ENCODE measurements around the gene NEU4.
"Not testable (repeated sequence)": the region's sequence is repeated elsewhere in the genome, so short reads cannot be mapped to it uniquely, and the experiment has no call there.

NEU4 gene

DNA sequence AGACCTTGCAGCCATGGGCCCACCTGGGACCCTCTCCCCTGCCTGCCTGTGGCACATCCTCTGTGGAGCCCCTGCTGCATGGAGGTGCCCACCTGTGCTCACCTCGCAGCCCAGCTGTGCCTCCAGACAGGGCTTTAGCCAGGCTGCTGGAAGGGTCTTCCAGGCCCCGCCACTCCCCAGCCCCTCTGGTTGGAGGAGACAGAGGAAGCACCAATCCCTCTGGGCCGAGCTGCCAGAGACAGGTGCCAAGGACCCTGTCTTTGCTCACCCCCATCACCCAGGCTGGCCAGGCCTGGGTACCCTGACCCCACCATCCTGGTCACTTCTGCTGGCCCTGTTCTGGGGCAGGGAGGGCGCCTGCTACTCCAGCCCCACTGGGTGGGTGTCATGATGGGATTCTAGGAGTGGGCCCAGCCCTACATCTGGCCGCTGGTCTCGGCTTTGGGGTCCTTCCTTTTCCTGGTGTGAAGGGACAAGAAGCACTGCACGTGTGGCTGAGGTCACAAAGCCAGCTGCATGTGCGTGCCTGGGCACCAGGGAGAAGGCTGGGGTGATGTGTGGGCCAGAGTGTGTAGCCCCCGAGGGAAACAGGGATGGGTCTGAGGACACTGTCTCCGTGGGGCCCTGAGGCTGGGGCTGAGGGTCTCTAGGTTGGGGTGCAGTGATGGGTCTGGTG lies 9.3 kb upstream of the NEU4 start:
- DNase-seq, result no peak

DNA sequence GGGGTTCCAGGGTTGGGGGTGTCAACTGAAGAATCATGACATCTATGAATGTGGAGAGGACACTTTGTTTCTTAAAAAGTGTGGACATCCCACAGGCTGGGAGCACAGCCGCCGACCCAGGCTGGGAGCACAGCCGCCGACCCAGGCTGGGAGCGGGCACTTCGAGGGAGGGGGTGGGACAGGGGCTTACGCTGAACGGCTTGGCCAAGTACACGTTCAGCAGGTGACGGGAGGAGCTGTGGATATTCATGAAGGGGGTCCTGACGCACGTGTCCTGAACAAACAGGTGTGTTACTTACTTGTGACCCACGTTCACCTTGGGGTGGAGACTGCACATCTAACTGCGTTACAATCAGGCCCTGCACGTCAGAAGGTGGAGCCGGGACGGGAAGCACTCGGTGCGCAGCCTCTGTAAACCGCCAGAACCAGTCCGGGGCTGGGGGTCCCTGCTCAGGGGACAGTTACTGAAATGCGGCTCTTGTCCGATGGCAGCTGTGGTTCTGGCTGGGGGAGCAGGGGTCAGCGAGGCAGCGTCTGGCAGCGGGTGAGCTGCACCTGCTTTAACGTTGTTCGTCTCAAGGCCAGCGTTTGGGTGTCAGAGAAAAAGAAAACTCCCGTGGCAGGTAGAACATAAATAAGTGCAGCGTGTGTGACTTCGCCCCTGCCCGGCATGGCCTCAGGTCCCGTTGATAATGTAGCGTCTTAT lies 8.6 kb upstream of the NEU4 start:
- not testable (repeated sequence) for DNase-seq

GRCh38 chr2:241801611-241802420 lies 7.2 kb upstream of the NEU4 start:
- DNase-seq, result no peak

GRCh38 chr2:241802421-241803318 lies 6.3 kb upstream of the NEU4 start:
- DNase-seq, result no peak

DNA sequence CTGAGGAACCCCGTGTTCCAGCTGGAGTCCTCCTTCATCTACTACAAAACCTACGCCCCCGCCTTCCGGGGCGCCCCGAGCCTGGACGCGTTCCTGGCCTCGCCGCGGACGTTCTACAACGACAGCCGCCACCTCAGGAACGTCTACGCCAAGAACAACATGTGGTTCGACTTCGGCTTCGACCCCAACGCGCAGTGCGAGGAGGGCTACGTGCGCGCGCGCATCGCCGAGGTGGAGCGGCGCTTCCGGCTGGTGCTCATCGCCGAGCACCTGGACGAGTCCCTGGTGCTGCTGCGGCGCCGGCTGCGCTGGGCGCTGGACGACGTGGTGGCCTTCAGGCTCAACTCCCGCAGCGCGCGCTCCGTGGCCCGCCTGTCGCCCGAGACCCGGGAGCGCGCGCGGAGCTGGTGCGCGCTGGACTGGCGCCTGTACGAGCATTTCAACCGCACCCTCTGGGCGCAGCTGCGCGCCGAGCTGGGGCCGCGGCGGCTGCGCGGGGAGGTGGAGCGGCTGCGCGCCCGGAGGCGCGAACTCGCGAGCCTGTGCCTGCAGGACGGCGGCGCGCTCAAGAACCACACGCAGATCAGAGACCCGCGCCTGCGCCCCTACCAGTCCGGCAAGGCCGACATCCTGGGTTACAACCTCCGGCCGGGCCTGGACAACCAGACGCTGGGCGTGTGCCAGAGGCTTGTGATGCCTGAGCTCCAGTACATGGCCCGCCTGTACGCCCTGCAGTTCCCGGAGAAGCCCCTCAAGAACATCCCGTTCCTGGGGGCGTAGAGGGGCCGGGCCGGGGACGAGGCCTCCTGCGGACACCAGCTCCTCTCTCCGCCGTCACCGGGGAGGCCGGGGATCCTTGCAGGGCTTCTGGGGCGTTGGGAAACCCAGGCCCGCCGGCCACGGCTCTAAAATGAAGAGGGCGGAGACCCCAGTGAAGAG lies 5.3 kb upstream of the NEU4 start:
- DNase-seq, result no peak

- DNase-seq, result no peak
Observed at GRCh38 chr2:241804326-241805229, 4.4 kb upstream of the NEU4 start.

- not testable (repeated sequence) for DNase-seq
Observed at GRCh38 chr2:241806217-241806616, 2.8 kb upstream of the NEU4 start.

DNA sequence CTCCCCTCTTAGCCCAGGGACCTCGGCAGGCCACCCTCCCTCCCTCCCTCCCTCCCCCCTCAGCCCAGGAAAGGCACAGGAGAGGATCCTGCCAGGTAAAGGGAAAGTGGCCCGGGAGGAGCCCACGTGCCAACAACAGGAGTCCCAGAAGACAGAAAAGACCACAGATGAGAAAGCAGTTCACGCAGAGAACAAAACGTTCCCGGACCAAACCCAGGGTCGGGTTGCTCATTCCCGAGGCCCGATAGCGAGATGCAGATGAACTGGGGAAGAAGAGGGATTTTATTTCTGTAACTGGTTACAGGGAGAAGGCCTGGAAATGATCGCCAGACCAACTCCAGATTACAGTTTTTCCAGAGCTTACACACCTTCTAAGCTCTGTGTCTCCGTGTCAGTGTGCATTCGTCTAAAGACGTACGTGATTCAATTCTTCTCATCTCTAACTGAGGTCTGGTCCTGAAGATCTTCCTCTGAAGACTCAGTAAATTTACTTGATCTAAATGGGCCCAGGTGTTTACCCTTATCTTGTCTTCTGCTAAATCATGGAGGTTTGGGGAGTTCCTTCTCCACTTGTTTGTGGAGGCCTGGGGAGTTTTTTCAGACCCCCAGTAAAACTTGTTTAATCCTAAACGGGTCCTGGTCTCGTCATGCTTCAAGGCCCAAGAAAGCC lies 807 bp upstream of the NEU4 start:
- DNase-seq, result no peak

GRCh38 chr2:241809383-241810306 lies 652 bp downstream of the NEU4 start:
- no peak for DNase-seq

GRCh38 chr2:241810307-241811200 lies 1.6 kb downstream of the NEU4 start:
- DNase-seq, result no peak

GRCh38 chr2:241811201-241811951 lies 2.4 kb downstream of the NEU4 start:
- DNase-seq, result no peak

- no peak for DNase-seq
Observed at GRCh38 chr2:241811952-241812729, 3.1 kb downstream of the NEU4 start.

DNA sequence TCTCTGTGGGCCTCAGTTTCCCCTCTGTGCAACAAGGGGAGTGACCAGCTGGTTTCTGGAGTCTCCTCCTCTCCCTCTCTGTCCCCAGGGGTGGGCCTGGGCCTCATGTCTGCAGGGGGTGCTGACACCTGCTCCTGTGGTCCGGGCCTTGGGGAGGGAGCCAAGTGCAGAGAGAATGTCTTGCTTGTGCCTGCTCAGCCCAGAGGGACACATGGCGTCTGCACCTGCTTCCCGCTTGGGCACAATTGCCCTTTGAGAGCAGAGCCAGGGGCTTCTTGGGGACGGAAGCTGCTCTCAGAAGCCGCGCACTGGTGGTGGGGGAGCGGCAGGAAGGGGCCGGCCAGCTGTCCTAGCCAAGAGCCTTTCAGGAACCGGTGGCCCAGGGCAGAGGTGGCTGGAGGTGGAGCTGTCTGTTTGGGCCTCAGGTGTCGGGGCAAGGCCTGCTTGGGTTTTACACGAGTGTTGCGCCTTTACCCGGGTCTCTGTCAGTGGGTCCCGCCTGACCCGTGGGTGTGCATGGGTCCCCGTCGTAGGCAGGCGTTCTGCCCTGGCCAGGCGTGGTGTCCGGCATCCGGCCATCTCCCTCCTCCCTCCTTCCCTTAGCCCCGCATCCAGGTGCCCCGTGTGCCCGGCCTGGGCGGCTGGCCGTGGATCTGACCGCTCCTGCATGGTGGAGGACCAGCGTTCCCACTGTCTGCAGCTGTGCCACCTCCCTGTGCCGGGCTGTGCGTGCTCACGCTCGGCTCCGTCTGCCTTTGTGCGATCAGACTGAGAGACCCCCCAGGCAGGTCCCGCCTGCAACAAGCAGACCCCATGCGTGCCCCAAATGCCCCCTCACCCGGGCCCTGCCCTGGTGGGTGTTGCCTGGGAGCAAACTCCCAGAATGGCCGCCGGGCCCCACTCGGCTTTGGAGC lies 4.0 kb downstream of the NEU4 start:
- DNase-seq, result no peak

GRCh38 chr2:241813644-241814392 lies 4.8 kb downstream of the NEU4 start:
- no peak for DNase-seq
